Measurements from ENCODE around the gene COL4A3. TPM values are rescaled to one million over a fixed set of nuclear protein-coding genes. Genes with fewer than 3 reads are reported as not detected.
A peak's percentile ranks its signal among the peaks of the same experiment; 100 is the strongest.

COL4A3 gene
- total RNA-seq, 6 donors from 2014 or later = 32.9 to 129 (median 60.6) TPM

DNA sequence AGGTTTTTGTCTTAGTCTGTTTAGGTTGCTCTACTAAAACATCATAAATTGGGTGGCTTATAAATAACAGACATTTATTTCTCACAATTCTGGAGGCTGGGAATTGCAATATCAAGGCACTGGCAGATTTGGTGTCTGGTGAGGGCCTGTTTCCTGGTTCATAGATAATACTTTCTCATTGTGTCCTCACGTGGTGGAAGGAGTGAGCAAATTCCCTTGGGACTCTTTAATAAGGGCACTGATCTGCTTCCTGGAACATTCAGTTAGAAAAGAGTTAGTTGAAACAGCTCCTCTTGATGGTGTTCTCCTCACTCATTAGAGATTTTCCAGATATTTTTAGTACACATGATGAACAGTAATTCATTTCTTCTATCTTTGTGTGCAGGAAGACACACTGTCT lies 22.3 kb downstream of the COL4A3 start:
- no peak for TF ChIP-seq POLR2AphosphoS5 (IDR thresholded peaks at IDR 0.05)
- no peak for TF ChIP-seq POLR2A (IDR thresholded peaks at IDR 0.05)
- TF ChIP-seq EP300 (IDR thresholded peaks at IDR 0.05) = no peak
- TF ChIP-seq CTCF (IDR thresholded peaks at IDR 0.05) = no peak
- 13 to 38% methylated on average over 1 of the region's 1 CpG for WGBS, 2 donors
- Histone ChIP-seq H3K9me3 (no peaks in the 10 kb centered on the region), H3K36me3 (no peaks in the 10 kb centered on the region), H3K27ac (no peak overlapping the region), H3K27me3 (no peaks in the 10 kb centered on the region), H3K4me1 (peaks cover 0 to 3% (median 0%) of the 10 kb centered on the region in 4 donors), H3K4me3 (no peak overlapping the region)
- ATAC-seq (ENCODE audit: low FRiP score in 2 of 2) (no peak), DNase-seq (no peak)

- H3K27ac ChIP-seq = peak overlapping the region in 2 of 4 donors; percentile 50 to 55
Observed at GRCh38 chr2:227188292-227188691, 23.9 kb downstream of the COL4A3 start.

DNA sequence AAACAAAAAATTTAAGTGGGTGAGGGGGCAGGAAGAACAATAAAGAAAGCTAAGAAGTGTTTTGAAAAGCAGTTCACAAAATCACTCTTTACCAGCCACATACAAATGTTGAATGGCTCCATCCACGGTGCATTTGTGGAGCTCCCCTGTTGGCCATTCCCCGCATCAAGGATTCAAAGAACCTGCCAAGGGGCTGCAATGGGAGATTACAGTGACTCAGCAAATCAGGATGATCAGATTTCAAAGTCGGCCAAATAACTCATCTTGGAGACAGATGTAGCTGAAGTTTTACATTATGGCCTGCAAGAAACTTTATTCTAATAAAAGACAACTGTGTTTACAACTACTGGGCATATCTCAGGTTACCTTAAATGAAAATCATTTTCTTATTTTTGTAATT lies 26.9 kb downstream of the COL4A3 start:
- WGBS, 2 donors = 57 to 62% methylated on average over 3 of the region's 3 CpGs
- Histone ChIP-seq H3K27me3 (no peaks in the 10 kb centered on the region), H3K4me3 (no peak overlapping the region), H3K27ac (no peak overlapping the region), H3K9me3 (no peaks in the 10 kb centered on the region), H3K4me1 (peaks cover 0 to 3% (median 0%) of the 10 kb centered on the region in 4 donors), H3K36me3 (no peaks in the 10 kb centered on the region)
- TF ChIP-seq POLR2A (IDR thresholded peaks at IDR 0.05) = no peak
- TF ChIP-seq POLR2AphosphoS5 (IDR thresholded peaks at IDR 0.05) = no peak
- TF ChIP-seq CTCF (IDR thresholded peaks at IDR 0.05) = no peak
- no peak for TF ChIP-seq EP300 (IDR thresholded peaks at IDR 0.05)
- DNase-seq (no peak), ATAC-seq (ENCODE audit: low FRiP score in 2 of 2) (no peak)

More at GRCh38 chr2:227188292-227188691, 23.9 kb downstream of the COL4A3 start:
- Histone ChIP-seq H3K4me1 (peaks cover 0 to 3% (median 0%) of the 10 kb centered on the region in 4 donors), H3K4me3 (no peak overlapping the region), H3K9me3 (no peaks in the 10 kb centered on the region), H3K27me3 (no peaks in the 10 kb centered on the region), H3K36me3 (no peaks in the 10 kb centered on the region)
- peak in 1 of 2 donors; percentile 61 for ATAC-seq (ENCODE audit: low FRiP score in 2 of 2)
- TF ChIP-seq EP300 (IDR thresholded peaks at IDR 0.05) (peak in 1 of 4 donors; percentile 49), POLR2AphosphoS5 (IDR thresholded peaks at IDR 0.05) (no peak)
- WGBS, 2 donors = 45 to 47% methylated on average over 6 of the region's 6 CpGs
- DNase-seq = peak in 1 of 2 donors; percentile 61

- ATAC-seq (ENCODE audit: low FRiP score in 2 of 2) (no peak), DNase-seq (no peak)
- no peaks in the 10 kb centered on the region for H3K27me3 ChIP-seq
- TF ChIP-seq POLR2A (IDR thresholded peaks at IDR 0.05) (no peak), POLR2AphosphoS5 (IDR thresholded peaks at IDR 0.05) (no peak), EP300 (IDR thresholded peaks at IDR 0.05) (no peak), CTCF (IDR thresholded peaks at IDR 0.05) (no peak)
- no peaks in the 10 kb centered on the region for H3K36me3 ChIP-seq
- no peaks in the 10 kb centered on the region for H3K9me3 ChIP-seq
- peaks cover 0 to 3% (median 0%) of the 10 kb centered on the region in 4 donors for H3K4me1 ChIP-seq
- 94 to 96% methylated on average over 3 of the region's 3 CpGs for WGBS, 2 donors
- no peak overlapping the region for H3K4me3 ChIP-seq
- H3K27ac ChIP-seq = no peak overlapping the region
Observed at GRCh38 chr2:227192491-227192890, 28.1 kb downstream of the COL4A3 start.

- 67 to 68% methylated on average over 2 of the region's 2 CpGs for WGBS, 2 donors
- no peak for TF ChIP-seq POLR2A (IDR thresholded peaks at IDR 0.05)
- no peak for TF ChIP-seq CTCF (IDR thresholded peaks at IDR 0.05)
- no peak for TF ChIP-seq POLR2AphosphoS5 (IDR thresholded peaks at IDR 0.05)
- TF ChIP-seq EP300 (IDR thresholded peaks at IDR 0.05) = no peak
- DNase-seq = no peak
- H3K9me3 ChIP-seq = no peaks in the 10 kb centered on the region
- H3K36me3 ChIP-seq = no peaks in the 10 kb centered on the region
- no peak overlapping the region for H3K4me3 ChIP-seq
- H3K27ac ChIP-seq = no peak overlapping the region
- no peaks in the 10 kb centered on the region for H3K4me1 ChIP-seq
- no peak for ATAC-seq (ENCODE audit: low FRiP score in 2 of 2)
- H3K27me3 ChIP-seq = no peaks in the 10 kb centered on the region
Observed at GRCh38 chr2:227194219-227194618, 29.8 kb downstream of the COL4A3 start.
